Measurements from ENCODE around the gene PCCA.

DNA sequence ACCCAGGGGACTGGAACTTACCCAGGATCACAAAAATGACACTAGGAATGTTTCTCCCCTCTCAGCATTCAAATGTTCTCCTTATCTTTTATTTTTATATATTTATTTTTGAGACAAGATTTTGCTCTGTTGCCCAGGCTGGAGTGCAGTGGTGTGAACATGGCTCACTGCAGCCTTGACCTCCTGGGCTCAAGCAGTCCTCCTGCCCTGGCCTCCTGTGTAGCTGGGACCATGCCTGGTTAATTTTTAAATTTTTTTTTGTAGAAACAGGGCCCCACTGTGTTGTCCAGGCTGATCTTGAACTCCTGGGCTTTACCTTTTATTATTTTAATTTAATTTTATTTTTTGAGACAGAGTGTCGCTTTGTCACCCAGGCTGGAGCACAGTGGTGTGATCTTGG, 108.2 kb downstream of the PCCA start:
- TF ChIP-seq CTCF (IDR thresholded peaks at IDR 0.05; ENCODE audit: low read length) (no peak), EZH2 (IDR thresholded peaks at IDR 0.05; ENCODE audit: borderline replicate concordance, low read length) (no peak)

All from OCI-LY1 (cell line).